SK-N-DZ (cell line): ENCODE results near the gene FBXW11.
A peak's percentile ranks its signal among the peaks of the same experiment; 100 is the strongest.
"Not testable (repeated sequence)": the region's sequence is repeated elsewhere in the genome, so short reads cannot be mapped to it uniquely, and the experiment has no call there.

Source experiments
- DNase-seq: peaks from one replicate; pipeline ENCODE4 v3.0.0-alpha.2; 2015; ENCODE audit warnings: low spot score

Gene FBXW11

DNA sequence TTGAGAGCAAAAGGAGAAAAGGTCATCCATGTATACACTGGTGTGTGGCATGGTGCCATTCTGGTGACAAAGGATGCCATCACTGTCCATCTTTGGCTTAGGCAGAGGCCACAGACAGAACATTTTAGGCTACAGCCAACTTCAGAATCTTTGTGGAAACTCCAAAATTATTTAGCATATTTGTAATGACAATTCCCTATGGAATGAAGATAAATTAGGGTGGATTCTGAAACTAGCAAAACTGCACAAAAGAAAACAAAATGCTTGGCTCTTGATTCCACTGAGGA is 92.5 kb downstream of the FBXW11 start:
- DNase-seq, result no peak

DNA sequence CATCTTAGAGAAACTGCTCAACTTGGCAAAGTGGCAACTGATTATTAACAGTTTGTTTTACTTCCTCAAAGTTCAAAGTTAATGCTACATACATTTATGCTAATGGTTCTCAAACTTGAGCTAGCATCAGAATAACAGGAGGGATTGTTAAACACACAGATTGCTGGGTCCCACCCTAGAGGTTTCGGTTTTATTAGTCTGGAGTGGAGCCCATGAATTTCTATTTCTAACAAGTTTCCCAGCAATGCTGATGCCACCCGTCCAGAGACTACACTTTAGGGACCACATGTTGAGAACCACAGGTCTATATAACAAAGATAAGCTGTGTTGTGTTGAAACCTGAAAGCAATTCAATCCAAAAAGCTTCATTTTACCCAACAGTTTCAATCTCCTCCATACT is 95.3 kb downstream of the FBXW11 start:
- DNase-seq, result no peak

DNA sequence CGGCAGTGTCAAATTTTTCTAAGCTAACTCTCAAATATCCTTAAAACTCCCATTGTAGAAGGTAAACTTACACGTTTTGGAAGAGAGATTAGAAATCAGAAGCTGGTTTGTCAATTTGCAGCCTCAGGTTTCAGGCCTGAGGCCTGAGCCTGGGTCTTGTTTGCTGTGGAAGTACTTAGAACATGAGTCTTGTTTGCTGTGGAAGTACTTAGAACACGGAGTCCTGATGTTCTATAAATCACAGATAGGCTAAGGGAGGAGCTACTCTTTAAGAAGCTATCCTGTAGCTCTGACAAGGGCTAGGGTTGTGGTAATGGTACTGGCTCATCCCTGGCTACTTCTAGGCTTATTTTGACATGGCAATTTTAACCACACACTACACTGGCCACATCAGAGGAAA is 97.8 kb downstream of the FBXW11 start:
- no peak for DNase-seq

DNA sequence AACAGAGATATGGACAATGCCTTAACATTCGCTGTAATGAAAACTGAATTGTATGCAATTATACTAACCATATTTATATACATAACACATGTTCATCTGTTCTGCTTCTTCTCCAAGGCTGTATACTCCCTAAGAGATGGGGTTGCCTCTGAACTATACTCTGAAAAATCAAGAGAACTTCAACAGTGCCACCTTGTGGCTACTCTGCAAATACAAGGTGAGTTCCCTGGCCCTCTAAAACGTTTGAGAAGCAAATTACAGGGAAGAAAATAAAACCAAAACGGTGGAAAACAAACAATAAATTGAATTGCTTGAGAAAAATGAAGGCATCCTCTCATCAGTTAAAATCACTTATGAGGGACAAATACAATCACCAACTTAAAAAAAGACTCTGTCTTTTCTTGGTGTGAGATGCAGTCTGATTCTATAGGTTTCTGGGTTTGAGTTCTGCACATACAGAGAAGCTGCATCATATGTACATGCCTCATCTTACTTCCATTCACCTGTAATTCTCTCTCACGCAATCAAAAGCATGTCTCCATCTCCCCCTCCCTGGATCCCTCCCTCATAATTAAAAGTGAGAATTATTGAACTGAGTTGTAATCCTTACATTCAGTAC is 98.6 kb downstream of the FBXW11 start:
- DNase-seq, result peak; percentile 67

DNA sequence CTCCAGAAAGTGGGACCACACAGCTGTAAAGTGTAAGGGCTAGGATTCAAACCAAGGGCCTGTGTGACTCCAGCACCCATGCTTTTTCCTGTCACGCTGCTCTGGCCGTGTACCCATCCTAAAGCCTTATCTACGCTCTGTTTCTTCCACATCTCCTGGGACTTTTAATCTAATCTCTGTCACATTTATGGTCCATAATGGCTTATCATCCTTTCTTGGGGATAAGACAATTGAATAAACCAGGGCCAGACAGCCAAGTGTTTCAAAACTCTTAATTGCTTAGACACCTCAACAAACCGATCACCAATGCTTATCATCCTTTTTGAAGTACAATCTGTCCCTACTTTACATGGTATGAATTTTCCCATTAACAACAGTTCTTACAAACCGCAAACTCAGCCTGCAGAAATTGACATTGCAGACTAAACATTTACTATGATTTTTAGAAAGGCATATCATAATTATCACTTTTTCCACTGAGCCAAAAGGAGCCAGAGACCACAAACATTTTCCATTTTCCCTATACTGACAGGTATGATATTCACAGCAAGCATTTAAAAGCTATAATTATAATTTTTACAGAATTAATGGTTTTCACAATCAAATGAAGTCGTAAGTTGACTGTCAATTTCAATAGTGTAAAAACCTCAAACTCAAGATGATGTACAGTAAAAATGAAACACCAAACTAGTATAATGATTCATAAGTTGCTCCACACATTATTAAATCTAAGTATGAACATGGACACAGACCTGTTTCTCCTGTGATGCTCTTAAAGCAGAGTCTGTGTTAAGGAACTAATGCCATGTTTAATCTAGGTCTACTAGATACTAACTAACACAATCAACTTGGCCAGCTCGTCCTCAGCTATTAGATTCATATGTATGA is 99.5 kb downstream of the FBXW11 start:
- DNase-seq, result peak; percentile 56

DNA sequence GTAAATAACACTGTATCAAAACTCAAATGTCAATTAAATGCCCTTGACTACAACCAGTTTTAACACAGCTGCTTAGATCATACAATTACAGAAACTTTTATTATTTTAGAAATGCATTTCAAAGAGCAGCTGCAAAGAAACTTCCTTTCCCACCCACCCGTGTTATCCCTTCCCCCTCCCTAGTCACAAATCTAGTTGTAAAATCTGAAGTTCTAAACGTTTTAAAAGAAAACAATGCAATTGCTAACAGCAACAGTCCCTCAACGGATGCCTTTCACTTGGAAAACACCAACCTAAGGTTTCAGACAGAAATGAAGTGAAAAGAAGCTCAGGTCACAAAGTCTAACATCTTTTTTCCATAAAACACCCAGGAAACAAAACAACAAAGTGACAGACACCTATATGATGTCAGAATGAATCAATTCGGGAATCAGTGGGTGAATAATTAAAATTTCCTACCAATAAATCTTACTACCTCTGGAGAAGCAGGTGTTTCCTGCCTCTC is 100.3 kb downstream of the FBXW11 start:
- no peak for DNase-seq

DNA sequence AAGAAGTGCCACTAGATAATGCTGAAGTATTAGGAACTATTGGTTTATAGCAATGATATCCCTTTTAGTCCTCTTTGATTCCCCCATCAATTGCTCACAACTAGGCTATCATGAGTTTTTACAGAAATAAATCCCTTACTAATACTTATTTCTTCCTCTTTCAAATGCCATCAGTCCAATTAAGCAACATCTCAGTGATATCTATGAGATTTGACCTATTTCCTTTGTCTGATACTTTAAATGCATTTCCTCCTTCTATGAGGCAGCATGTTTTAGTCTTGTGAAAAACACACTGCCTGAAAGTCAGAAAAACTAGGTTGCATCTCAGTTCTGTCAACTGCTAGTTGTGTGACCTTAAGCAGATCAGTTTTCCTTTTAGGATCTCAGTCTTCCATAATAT is 101.6 kb downstream of the FBXW11 start:
- no peak for DNase-seq

DNA sequence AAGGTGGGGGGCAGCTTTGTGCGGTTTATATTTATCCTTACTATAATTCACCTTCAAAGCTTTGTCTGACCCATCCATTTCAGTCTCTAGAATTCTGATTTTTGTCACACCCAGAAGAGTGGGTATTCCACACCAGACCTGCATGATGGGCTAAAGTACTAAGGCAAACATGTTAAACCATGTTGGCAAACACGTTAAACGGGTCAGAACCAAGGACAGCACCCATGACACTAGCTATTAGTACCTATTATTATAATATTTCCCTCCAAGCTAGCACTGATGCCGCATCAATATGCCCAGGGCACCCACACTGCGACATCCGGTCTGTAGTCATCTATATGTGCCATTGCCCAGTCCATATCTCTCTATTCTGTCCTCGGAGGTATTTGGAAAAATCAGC is 104.7 kb downstream of the FBXW11 start:
- no peak for DNase-seq

DNA sequence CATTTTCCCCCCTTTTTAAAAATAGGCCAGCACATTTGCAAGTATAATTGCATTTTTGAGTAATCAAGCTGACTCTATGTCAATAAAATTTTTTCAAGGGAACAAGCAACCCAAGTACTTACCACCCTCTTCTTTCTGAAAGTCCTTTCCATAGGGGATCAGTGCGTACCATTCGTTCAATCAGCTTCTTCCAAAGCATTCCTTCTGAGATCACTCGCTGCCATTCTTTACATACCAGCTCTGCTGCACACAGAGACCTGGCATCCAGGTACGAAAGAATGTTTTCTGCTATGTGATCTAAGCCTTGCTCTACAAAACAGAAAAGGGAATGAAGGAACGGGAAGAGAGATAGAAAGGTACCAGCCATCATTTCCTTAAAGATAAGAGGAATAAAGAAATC is 106.6 kb downstream of the FBXW11 start:
- no peak for DNase-seq

DNA sequence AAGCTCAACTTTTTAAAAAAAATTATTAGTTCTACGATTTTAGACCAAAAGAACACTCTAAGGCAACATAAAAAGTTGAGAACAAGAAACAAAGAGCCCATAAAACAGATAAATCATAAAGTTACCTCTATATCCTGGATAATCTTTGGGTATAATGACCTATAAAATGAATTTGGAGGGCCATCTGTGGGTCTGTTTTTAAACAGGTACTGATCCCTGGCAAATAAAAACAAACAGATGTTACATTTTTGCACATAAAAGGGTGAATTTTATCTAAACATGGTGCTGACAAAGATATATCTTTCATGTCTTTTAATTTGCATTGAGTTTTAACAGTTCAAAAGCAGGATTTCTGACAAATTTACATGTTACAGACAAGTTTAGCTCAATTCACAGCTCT is 107.6 kb downstream of the FBXW11 start:
- no peak for DNase-seq

DNA sequence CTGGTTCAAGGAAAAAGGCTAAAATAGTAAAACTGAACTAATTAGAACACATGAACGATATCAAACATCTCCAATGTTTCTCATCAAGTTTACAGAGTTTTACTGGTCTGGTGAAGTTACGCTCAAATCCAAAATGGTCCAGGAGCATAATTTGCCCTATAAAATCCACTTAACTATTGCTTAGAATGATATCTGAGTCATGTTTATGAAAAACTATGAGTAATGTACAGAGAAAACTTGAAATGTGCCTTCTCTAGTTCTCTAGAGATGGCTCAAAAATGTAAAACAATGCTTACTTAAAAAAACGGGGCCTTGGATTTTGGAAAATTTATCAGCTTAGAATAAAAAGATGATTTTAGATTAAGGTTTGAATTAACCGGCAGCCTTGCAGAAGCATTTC is 108.1 kb downstream of the FBXW11 start:
- DNase-seq, result no peak

DNA sequence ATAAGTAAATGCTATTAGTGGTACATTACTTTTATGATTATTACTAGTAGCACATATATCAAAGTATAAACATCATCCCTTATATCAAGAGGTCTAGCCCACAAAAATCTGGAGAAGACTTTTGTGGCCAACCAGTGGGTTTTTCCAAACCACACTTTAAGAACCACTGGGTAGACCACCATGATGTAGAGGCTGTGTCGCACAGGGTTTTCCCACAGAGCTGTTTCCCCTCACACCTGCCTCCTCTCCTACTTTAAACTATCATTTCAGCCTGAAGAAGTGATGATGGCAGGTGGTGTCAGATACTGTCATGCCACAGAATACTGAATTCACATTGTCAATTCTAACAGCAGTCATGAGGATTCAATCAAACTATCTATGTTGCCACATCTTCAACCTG is 109.2 kb downstream of the FBXW11 start:
- DNase-seq, result no peak

DNA sequence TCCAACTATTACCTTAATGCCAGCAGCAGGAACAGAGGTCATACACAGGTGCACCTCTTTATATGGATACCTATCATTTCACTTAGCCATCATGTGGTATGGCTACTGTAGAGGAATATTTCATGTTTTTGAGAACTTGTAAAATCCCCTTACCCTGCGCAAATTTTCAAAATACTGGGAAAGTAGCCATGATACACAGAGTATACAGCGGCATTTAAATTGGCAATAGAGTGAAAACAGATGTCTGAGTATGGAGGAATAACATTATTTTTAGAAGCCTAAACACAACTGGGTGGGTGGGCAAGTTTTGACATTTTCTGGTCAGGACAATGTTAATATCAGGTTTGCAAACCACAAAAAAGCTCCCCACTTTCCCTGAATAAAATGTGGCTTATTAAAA is 111.4 kb downstream of the FBXW11 start:
- no peak for DNase-seq

DNA sequence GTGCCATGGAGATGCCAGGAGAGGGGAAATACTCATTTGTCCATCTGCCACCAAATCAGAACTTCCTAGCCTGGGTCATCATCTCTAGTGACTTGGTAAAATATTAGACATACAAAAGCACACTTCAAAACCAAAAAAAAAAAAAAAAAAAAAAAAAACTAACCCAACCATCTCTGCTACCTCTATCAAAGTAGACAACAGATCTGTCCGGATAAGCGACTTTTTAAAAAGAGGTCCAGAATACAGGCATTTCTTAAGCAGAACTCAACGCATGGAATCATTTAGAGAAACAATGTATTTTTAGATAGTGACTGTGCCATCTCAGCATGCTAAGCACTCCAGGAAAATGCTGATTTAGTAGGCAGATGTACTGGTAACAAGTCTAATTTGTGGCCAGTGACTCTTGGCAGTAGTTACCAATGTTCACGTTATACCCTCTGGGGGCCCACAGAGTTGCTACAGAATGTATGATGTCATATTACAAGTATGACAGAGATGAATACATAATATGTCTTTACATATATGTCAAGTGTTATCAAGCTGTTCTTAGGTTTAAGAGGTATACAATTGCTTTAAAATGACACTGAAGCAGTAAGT is 113.0 kb downstream of the FBXW11 start:
- no peak for DNase-seq

DNA sequence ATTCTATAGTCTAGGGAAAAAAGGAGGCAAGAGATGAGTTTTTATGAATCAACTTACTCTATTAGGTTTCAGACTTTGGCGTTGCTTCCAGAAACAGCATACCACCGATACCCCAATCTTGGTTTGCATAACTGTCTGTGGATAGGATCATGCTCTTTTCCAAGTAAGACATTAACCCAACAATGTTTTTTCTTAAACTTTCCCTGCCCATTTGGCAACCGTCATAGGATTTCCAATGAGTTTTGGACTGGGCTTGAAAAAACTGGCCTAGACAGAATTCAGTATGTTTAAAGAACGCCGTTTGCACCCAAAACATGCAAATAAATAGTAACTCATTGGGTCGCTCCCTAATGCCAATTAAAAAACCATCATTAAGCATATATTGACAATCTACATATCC is 114.8 kb downstream of the FBXW11 start:
- DNase-seq, result no peak

DNA sequence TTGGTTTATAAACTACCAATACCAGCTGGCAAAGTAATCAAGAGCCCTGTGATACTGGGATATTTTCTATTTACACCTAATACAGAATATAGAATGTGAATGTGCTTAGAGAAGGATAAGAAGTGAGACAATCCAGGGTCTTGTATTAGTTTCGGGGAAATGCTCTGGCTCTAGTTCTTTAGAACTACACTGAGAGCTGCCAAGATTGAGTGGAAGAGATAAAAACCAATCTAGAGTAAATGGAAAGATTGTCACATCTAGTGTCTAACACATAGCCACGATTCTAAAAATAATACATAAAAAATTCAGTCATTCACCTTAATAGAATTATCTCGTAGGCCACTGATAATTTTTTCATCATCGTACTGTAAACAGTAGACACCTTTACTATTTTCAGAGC is 115.3 kb downstream of the FBXW11 start:
- no peak for DNase-seq

DNA sequence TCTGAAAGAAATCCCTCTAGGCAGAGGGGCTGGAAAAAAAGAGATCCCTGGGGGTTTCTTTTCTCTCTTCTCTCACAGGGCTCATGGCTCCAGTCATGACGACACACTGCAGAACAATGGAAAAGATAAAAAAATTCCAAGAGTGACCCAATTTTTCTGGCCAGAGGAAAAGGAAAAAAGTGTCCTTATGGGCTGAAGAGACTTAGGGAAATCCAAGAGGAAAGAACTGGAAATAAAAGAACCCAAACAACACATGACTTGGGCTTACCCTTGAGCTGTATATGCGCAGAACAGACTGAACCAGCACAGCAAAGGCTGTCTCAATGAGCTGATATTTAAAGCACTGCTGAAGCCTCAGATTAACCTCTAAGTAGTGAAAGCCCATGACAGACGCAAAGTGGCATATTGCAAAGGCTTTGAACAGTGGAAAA is 118.4 kb downstream of the FBXW11 start:
- DNase-seq, result no peak

DNA sequence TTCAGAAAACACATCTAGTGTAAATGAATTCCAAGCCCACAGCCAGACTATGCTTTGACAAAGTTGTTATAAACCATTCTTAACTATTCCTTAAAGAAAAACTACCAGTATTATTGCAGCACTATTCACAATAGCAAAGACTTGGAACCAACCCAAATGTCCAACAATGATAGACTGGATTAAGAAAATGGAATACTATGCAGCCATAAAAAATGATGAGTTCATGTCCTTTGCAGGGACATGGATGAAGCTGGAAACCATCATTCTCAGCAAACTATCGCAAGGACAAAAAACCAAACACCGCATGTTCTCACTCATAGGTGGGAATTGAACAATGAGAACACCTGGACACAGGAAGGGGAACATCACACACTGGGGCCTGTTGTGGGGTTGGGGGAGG is 120.4 kb downstream of the FBXW11 start:
- DNase-seq, result not testable (repeated sequence)

DNA sequence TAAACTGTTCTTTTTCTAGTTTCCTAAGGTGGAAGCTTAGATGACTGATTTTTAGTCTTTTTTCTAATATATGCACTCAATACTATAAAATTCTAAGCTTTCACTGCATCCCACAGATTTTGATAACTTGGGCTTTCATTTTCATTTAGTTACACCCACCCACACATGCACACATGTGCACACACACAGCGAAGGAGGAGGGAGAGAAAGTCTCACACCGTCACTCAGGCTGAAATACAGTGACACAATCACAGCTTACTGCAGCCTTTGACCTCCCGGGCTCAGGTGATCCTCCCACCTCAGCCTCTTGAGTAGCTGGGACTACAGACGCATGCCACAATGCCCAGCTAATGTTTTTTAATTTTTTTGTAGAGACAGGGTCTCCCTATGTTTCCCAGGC is 124.3 kb downstream of the FBXW11 start:
- DNase-seq, result no peak

DNA sequence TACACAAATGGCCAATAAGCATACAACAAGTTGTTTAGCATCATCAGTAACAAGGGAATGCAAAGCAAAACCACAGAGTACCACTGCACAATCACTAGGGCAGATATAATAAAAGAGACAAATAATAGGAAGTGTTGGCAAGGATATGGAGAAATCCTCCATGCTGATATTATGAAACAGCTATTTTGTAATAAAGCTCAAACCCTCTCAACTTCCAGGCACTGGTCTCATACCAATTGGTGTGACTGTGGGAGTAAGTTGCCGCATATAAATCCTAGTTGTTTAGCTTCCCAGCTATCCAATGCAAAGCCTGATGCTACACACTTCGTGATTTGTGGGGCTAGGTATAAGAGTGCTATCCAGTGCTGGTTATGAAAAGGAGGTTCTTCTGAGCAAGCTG is 132.2 kb downstream of the FBXW11 start:
- DNase-seq, result no peak

DNA sequence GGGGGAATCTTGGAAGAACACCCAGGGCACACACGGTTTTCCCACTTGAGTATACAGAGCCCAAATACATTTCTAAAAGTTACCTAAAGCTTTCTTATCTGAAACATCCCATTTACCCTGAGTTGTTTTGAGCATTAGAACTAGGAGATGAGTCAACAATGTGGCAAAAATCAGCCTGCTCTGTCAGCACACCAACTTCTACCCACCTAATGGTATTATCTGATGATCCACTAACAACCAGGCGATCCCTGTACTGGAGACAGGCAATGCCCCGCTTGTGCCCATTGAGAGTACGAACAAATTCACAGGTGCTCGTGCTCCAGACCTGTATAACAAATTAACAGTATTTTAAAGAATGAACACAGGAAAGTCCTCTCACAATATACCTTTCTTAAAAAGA is 133.8 kb downstream of the FBXW11 start:
- no peak for DNase-seq

DNA sequence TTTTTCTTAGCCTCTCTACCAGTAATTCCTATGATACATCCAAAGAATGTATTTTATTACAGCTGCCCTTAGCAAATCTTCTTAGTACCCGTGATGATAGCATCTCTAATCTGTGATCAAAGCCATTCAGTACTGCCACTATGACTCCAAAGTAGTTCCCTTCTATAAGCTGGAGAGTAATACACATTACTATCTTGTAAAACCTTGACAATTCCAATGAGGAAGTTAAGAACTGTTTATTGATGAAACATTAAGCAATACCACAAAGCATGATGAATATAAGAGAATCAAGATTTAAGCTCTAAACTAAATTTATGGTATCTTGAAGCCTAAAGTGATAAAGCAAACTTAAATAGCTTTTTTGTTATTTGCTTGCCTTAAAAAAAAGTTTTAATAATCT is 134.7 kb downstream of the FBXW11 start:
- DNase-seq, result no peak

DNA sequence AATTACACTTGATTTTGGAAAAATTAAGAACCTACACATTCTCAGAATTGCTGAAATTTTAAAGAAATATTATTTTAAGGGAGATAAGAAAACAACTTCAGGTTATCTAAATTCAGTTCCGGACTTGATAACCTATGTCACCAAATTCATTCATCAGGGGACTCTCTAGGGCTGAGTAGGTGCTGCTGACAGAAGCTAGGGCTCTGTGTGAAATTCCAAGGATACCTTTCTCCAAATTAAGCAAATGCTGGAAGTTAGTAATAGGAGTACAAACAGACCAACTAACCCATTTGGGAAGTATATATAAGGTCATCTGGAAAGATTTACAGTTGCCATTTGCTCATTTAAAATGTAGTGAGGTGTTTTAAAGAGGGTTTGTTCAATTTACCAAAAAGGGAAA is 136.5 kb downstream of the FBXW11 start:
- DNase-seq, result no peak
